Thoracic aorta (tissue), 2 donors: ENCODE results near the gene MYO1E. TPM values are rescaled to one million over a fixed set of nuclear protein-coding genes. Genes with fewer than 3 reads are reported as not detected.
A peak's percentile ranks its signal among the peaks of the same experiment; 100 is the strongest.

Source experiments
- ATAC-seq: fragments of 150-250 bp; one replicate; pipeline ENCODE4 v1.8.0; 2017; ENCODE audit warnings: low read depth; ENCODE audit not compliant: insufficient number of reproducible peaks, low FRiP score
- DNase-seq: peaks from one replicate; pipeline ENCODE4 v3.0.0-alpha.2; 2020; ENCODE audit warnings: low spot score
- H3K27ac ChIP-seq, 2 donors: fragments of 200-600 bp; sonication (generic); 1 replicate in 1 of 2; 2 replicates in 1 of 2; pipeline ENCODE4 v1.5.1; 2016; ENCODE audit warnings: mild to moderate bottlenecking in 2 of 2, moderate library complexity in 2 of 2
- H3K27me3 ChIP-seq: fragments of 200-600 bp; sonication (generic); replicated peaks from 2 replicates; pipeline ENCODE4 v1.6.0; 2016; ENCODE audit warnings: mild to moderate bottlenecking; ENCODE audit not compliant: insufficient read depth
- H3K36me3 ChIP-seq: fragments of 200-600 bp; sonication (generic); one replicate; pipeline ENCODE4 v1.5.1; 2016
- H3K4me1 ChIP-seq, 2 donors: fragments of 200-600 bp; sonication (generic); 1 replicate in 1 of 2; 2 replicates in 1 of 2; pipeline versions ENCODE4 v1.5.1 to v1.6.0; 2016; ENCODE audit warnings: low read depth in 2 of 2, mild to moderate bottlenecking in 1 of 2; ENCODE audit not compliant: control insufficient read depth in 1 of 2
- H3K4me3 ChIP-seq: fragments of 200-600 bp; sonication (generic); 2 replicates; pipeline ENCODE4 v1.5.1; 2016; ENCODE audit warnings: mild to moderate bottlenecking
- H3K9me3 ChIP-seq: fragments of 200-600 bp; sonication (generic); 2 replicates; pipeline ENCODE4 v1.5.1; 2016
- CTCF ChIP-seq: fragments of 200-600 bp; sonication (generic); IDR thresholded peaks from one replicate; pipeline ENCODE4 v1.5.1; 2019; ENCODE audit warnings: antibody characterized with exemption
- total RNA-seq, 2 donors: library from RNA; depleted of rRNA; stranded (reverse); fragments of >200 nt; gene quantifications; one replicate each; pipeline versions ENCODE4 v1.1.0 to v1.2.3, GENCODE V29; 2016

The MYO1E gene
- total RNA-seq, 2 donors from 2014 or later = 56.2 to 121 TPM

GRCh38 chr15:59105854-59106253 lies 266.8 kb downstream of the MYO1E start:
- Histone ChIP-seq H3K27me3 (no peaks in the 10 kb centered on the region), H3K27ac (no peak overlapping the region), H3K4me3 (peak overlapping the region; percentile 77), H3K4me1 (no peaks in the 10 kb centered on the region), H3K9me3 (no peaks in the 10 kb centered on the region), H3K36me3 (no peaks in the 10 kb centered on the region)
- ATAC-seq = no peak
- no peak for TF ChIP-seq CTCF
- no peak for DNase-seq

GRCh38 chr15:59104912-59105732 lies 267.5 kb downstream of the MYO1E start, which contains the start of gene CCNB2:
Gene CCNB2 (plus strand): TSS chr15:59105146. CDS start chr15:59105269, 123 bp downstream.
- ATAC-seq (peak; percentile 97), DNase-seq (peak; percentile 35)
- no peaks in the 10 kb centered on the region for H3K4me1 ChIP-seq
- no peaks in the 10 kb centered on the region for H3K27me3 ChIP-seq
- H3K4me3 ChIP-seq = peak within 1 kb of the TSS; percentile 77
- H3K36me3 ChIP-seq = peaks cover 3% of the 10 kb centered on the region
- peak within 1 kb of the TSS in 1 of 2 donors; percentile 26 for H3K27ac ChIP-seq
- TF ChIP-seq CTCF = no peak
- no peaks in the 10 kb centered on the region for H3K9me3 ChIP-seq

- peaks cover 5% of the 10 kb centered on the region for H3K36me3 ChIP-seq
- peak overlapping the region in 1 of 2 donors; percentile 26 for H3K27ac ChIP-seq
- H3K4me3 ChIP-seq = peak overlapping the region; percentile 77
- no peak for TF ChIP-seq CTCF
- no peak for DNase-seq
- H3K4me1 ChIP-seq = no peaks in the 10 kb centered on the region
- no peaks in the 10 kb centered on the region for H3K27me3 ChIP-seq
- ATAC-seq = peak; percentile 22
- H3K9me3 ChIP-seq = no peaks in the 10 kb centered on the region
Measured at GRCh38 chr15:59104602-59104911, 268.1 kb downstream of the MYO1E start.

GRCh38 chr15:59099162-59099685 lies 273.4 kb downstream of the MYO1E start:
- no peaks in the 10 kb centered on the region for H3K27me3 ChIP-seq
- ATAC-seq (no peak), DNase-seq (no peak)
- no peaks in the 10 kb centered on the region for H3K9me3 ChIP-seq
- H3K27ac ChIP-seq = no peak overlapping the region
- no peak overlapping the region for H3K4me3 ChIP-seq
- TF ChIP-seq CTCF = no peak
- peaks cover 28% of the 10 kb centered on the region for H3K36me3 ChIP-seq
- H3K4me1 ChIP-seq = no peaks in the 10 kb centered on the region

GRCh38 chr15:59096429-59096828 lies 276.2 kb downstream of the MYO1E start:
- ATAC-seq (no peak), DNase-seq (no peak)
- Histone ChIP-seq H3K27me3 (no peaks in the 10 kb centered on the region), H3K4me1 (no peaks in the 10 kb centered on the region), H3K27ac (no peak overlapping the region), H3K4me3 (no peak overlapping the region), H3K9me3 (no peaks in the 10 kb centered on the region), H3K36me3 (peaks cover 44% of the 10 kb centered on the region)
- no peak for TF ChIP-seq CTCF
